Measurements from ENCODE around the gene CAPNS1.

- no peak for TF ChIP-seq CTCF (IDR thresholded peaks at IDR 0.05; ENCODE audit: low read length)
- TF ChIP-seq EZH2 (optimal IDR thresholded peaks at IDR 0.05; ENCODE audit: low read depth, low read length) = no peak
Measured at GRCh38 chr19:36196249-36196648, 56.4 kb downstream of the CAPNS1 start.
